Uterus (tissue), 2 donors: ENCODE measurements around the gene RGS7.

ENCODE experiments used
- CTCF ChIP-seq, 4 experiments: fragments of 200-600 bp in 2 of 4; fragments of 450-650 bp in 2 of 4; sonication (generic) in 2 of 4; IDR thresholded peaks; one replicate each; pipeline ENCODE4 v1.5.1; 2016 to 2019; ENCODE audit warnings: antibody characterized with exemption in 4 of 4, mild to moderate bottlenecking in 2 of 4, moderate library complexity in 1 of 4
- POLR2A ChIP-seq, 2 donors: fragments of 450-650 bp; IDR thresholded peaks; one replicate each; pipeline ENCODE4 v1.6.1; 2016; ENCODE audit warnings: antibody characterized with exemption in 2 of 2, mild to moderate bottlenecking in 1 of 2, moderate library complexity in 1 of 2

GRCh38 chr1:240869071-240869470 is 487.9 kb downstream of the RGS7 start:
- no peak for TF ChIP-seq CTCF (IDR thresholded peaks at IDR 0.05)
- TF ChIP-seq POLR2A (IDR thresholded peaks at IDR 0.05): no peak
